Right lobe of liver (tissue), 6 donors: Measurements from ENCODE around the gene MEF2A. TPM values are rescaled to one million over a fixed set of nuclear protein-coding genes. Genes with fewer than 3 reads are reported as not detected.

Experiments used
- ATAC-seq, 4 donors: fragments of 200-7000 bp; cut with Tn5 transposase; one replicate each; pipeline ENCODE4 v1.9.1; 2020; ENCODE audit warnings: mild to moderate bottlenecking in 4 of 4, moderate library complexity in 4 of 4
- DNase-seq, 3 donors: peaks; one replicate each; pipeline ENCODE4 v3.0.0-alpha.2; 2020
- H3K27ac ChIP-seq, 3 donors: fragments of 200-600 bp; one replicate each; pipeline ENCODE4 v1.8.0; 2022
- H3K27me3 ChIP-seq, 2 donors: fragments of 200-600 bp; one replicate each; pipeline ENCODE4 v1.8.0; 2022
- H3K36me3 ChIP-seq, 4 donors: fragments of 200-600 bp; sonication (generic) in 1 of 4; one replicate each; pipeline versions ENCODE4 v1.5.1 to v1.8.0; 2017 to 2022; ENCODE audit warnings: control low read depth in 1 of 4
- H3K4me1 ChIP-seq, 4 donors: fragments of 200-600 bp; sonication (generic) in 1 of 4; one replicate each; pipeline versions ENCODE4 v1.5.1 to v1.8.0; 2017 to 2022; ENCODE audit warnings: control low read depth in 1 of 4
- H3K4me3 ChIP-seq, 3 donors: fragments of 200-600 bp; one replicate each; pipeline ENCODE4 v1.8.0; 2022
- H3K9me3 ChIP-seq, 4 donors: fragments of 200-600 bp; sonication (generic) in 1 of 4; one replicate each; pipeline versions ENCODE4 v1.5.1 to v1.8.0; 2017 to 2022; ENCODE audit warnings: control low read depth in 1 of 4
- POLR2A ChIP-seq: fragments of 450-650 bp; IDR thresholded peaks from one replicate; pipeline ENCODE4 v1.6.1; 2017; ENCODE audit warnings: antibody characterized with exemption, mild to moderate bottlenecking
- WGBS: methylation state at CpG from one replicate; pipeline ENCODE4 v1.1.6; 2018; ENCODE audit warnings: low coverage, low lambda C conversion rate; ENCODE audit not compliant: insufficient coverage; ENCODE audit errors: missing lambda C conversion rate; 5-methylcytosine and 5-hydroxymethylcytosine counted together
- intact Hi-C, 2 donors: fragments of 100-400 bp; cut with DNase I; formaldehyde crosslinking; loops; one replicate each; pipeline versions ENCODE4 v1.11.2 to v1.14.1; 2022
- total RNA-seq, 6 experiments: library from RNA; depleted of rRNA in 2 of 6; stranded (reverse); fragments of >200 nt in 2 of 6; fragmentation: NEBNext Ultra II Directional in 3 of 6; extraction: Animal tissue kit (Norgen Biotek cat#: 25700) in 3 of 6; gene quantifications; one replicate each; pipeline versions ENCODE4 v1.1.0 to v1.2.4, GENCODE V29; 2016 to 2023
- TF ChIP-seq, protein P1 (sequence below), 4 donors: fragments of 200-600 bp in 3 of 4; fragments of 450-650 bp in 1 of 4; IDR thresholded peaks; one replicate each; pipeline versions ENCODE4 v1.5.1 to v1.8.0; 2016 to 2022; ENCODE audit warnings: antibody characterized with exemption in 4 of 4, mild to moderate bottlenecking in 2 of 4
- donor health status: DM: no; HTN: yes; CAD: no.
- donor health status: DM: no; HTN: no; CAD: no.
- donor health status: DM: no; HTN: no; CAD: no.
- donor health status: DM: no; HTN: yes; CAD: no.
- donor health status: DM: no; HTN: yes; CAD: no.

Gene MEF2A
- total RNA-seq, 6 experiments from 2014 or later, result 20.1 to 35.5 (median 25.4) TPM

DNA sequence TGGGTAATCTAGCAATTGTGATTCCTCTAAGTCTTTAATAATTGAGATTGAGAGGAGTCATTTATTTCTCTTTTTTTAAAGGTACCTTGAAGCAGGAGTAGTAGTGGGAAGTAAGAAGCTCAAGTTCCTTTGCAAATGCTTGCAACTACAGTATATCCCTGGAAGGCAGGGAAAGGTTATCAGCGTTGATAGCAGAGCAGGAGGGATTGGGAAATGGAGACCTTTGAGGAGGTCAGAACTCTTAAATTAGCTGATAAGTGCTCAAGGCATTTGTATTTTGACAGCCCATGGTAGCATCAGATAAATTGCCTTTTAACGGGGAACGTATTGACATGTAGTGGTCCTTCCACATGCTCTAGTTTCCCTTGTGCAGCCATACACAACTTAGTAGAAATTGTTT, 47.7 kb downstream of the MEF2A start:
- peak overlapping the region in 2 of 3 donors; percentile 70 to 84 for H3K27ac ChIP-seq
- no peak for TF ChIP-seq POLR2A
- TF ChIP-seq, protein P1, sequence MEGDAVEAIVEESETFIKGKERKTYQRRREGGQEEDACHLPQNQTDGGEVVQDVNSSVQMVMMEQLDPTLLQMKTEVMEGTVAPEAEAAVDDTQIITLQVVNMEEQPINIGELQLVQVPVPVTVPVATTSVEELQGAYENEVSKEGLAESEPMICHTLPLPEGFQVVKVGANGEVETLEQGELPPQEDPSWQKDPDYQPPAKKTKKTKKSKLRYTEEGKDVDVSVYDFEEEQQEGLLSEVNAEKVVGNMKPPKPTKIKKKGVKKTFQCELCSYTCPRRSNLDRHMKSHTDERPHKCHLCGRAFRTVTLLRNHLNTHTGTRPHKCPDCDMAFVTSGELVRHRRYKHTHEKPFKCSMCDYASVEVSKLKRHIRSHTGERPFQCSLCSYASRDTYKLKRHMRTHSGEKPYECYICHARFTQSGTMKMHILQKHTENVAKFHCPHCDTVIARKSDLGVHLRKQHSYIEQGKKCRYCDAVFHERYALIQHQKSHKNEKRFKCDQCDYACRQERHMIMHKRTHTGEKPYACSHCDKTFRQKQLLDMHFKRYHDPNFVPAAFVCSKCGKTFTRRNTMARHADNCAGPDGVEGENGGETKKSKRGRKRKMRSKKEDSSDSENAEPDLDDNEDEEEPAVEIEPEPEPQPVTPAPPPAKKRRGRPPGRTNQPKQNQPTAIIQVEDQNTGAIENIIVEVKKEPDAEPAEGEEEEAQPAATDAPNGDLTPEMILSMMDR (IDR thresholded peaks at IDR 0.05), result no peak
- no peaks in the 10 kb centered on the region for H3K9me3 ChIP-seq
- H3K4me3 ChIP-seq, result no peak overlapping the region
- intact Hi-C loops, result no loop called here
- 47% methylated on average over 3 of the region's 3 CpGs for WGBS
- no peaks in the 10 kb centered on the region for H3K27me3 ChIP-seq
- H3K4me1 ChIP-seq, result peaks cover 0 to 52% (median 12%) of the 10 kb centered on the region in 4 donors
- peak in 1 of 4 donors; percentile 17 for ATAC-seq
- DNase-seq, result no peak
- H3K36me3 ChIP-seq, result no peaks in the 10 kb centered on the region

DNA sequence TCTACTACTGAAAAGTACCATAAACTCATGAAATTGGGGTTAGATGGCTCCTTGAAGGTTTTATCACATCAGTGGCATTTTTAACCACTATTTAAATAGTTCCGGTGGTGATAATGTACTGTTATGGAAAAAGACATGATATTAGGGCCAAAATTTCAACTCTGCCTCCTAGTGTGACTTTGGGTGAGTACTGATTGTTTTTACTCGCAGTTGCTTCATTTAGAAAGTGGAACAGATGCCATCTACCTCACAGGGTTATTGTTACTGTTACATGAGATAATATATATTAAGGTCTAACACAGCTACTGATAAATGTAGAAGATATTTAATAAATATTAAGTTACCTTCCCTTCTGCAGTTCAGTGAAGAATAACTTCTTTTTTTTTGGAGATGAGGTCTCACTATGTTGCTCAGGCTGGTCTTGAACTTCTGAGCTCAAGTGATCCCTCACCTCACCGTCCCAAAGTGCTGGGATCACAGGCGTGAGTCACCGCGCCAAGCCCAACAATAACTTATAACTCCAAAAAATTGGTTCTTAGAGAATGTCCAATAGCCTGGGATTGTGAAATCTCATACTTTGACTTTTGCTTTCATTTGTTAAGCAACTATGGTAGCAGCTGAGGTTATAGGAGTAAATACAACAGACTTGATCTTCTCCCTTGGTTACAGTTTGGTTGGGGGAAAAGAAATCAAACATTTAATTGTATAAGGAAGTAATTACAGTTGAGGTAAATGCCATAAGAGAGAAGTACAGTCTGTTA, 48.3 kb downstream of the MEF2A start:
- Histone ChIP-seq H3K36me3 (no peaks in the 10 kb centered on the region), H3K4me3 (no peak overlapping the region), H3K4me1 (peaks cover 0 to 58% (median 12%) of the 10 kb centered on the region in 4 donors), H3K27me3 (no peaks in the 10 kb centered on the region), H3K27ac (peak overlapping the region; percentile 63 to 84 (median 70)), H3K9me3 (no peaks in the 10 kb centered on the region)
- TF ChIP-seq, protein P1 (IDR thresholded peaks at IDR 0.05), result no peak
- TF ChIP-seq POLR2A, result no peak
- intact Hi-C loops, result no loop called here
- DNase-seq (peak in 1 of 3 donors; percentile 55), ATAC-seq (peak; percentile 72 to 85 (median 74))
- WGBS, result 16% methylated on average over 6 of the region's 6 CpGs

DNA sequence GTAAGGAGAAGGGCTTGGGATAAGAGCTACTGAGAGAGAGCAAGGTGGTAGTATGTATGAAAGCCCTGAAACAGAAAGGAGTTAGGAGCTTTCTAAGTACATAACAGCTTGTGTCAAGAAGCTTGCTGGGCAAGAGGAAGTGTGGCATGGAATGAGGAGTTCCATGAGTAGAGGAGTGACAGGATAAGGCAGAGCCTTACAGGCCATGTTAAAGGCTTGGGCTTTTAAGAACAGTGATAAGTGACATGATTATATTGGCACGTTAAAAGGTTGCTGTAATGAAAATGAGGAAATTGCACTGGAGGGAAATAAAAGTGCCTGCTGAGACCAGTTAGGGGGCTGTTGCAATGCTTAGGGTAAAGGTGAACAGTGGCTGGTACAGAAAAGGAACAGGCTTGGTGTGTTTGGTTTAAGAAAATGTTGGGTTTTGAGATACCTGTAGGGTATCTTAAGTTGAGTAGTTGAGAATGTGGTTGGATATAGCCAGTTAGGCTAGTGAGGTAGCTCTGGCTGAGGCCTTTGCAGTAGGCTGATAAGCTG, 49.0 kb downstream of the MEF2A start:
- Histone ChIP-seq H3K9me3 (no peaks in the 10 kb centered on the region), H3K4me3 (no peak overlapping the region), H3K27me3 (no peaks in the 10 kb centered on the region), H3K4me1 (peaks cover 0 to 63% (median 12%) of the 10 kb centered on the region in 4 donors), H3K27ac (peak overlapping the region; percentile 63 to 84 (median 70)), H3K36me3 (no peaks in the 10 kb centered on the region)
- TF ChIP-seq, protein P1 (IDR thresholded peaks at IDR 0.05), result no peak
- TF ChIP-seq POLR2A, result no peak
- intact Hi-C loops, result no loop called here
- 7% methylated on average over 1 of the region's 1 CpG for WGBS
- no peak for DNase-seq
- ATAC-seq, result peak; percentile 53 to 66 (median 63)

DNA sequence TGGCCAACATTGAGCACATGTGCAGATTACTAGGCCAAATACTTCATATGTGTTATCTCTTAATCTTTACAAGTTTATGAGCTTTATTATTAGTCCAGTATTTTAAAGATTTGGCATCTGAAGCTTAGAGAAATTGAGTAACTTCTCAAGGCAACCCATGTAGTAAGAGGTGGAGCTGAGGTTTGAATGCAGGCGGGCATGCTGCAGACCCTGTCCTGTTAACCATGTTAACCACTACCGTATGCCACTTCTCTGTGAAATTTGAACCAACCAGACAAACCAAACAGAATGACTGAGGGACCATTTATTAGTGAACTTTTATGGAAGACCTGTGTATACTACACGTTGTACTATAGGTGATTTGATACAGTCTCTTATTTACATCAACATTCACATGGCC, 49.7 kb downstream of the MEF2A start:
- peak overlapping the region in 1 of 3 donors; percentile 84 for H3K27ac ChIP-seq
- 85% methylated on average over 3 of the region's 3 CpGs for WGBS
- no peak for ATAC-seq

More for the DNA sequence above, 49.7 kb downstream of the MEF2A start:
- no peak overlapping the region for H3K4me3 ChIP-seq
- H3K9me3 ChIP-seq, result no peaks in the 10 kb centered on the region
- H3K36me3 ChIP-seq, result no peaks in the 10 kb centered on the region
- intact Hi-C loops, result no loop called here
- no peak for DNase-seq
- H3K27me3 ChIP-seq, result no peaks in the 10 kb centered on the region
- no peak for TF ChIP-seq POLR2A
- TF ChIP-seq, protein P1 (IDR thresholded peaks at IDR 0.05), result no peak
- H3K4me1 ChIP-seq, result peaks cover 0 to 68% (median 12%) of the 10 kb centered on the region in 4 donors
